Measurements from ENCODE around the gene SEC63.

DNA sequence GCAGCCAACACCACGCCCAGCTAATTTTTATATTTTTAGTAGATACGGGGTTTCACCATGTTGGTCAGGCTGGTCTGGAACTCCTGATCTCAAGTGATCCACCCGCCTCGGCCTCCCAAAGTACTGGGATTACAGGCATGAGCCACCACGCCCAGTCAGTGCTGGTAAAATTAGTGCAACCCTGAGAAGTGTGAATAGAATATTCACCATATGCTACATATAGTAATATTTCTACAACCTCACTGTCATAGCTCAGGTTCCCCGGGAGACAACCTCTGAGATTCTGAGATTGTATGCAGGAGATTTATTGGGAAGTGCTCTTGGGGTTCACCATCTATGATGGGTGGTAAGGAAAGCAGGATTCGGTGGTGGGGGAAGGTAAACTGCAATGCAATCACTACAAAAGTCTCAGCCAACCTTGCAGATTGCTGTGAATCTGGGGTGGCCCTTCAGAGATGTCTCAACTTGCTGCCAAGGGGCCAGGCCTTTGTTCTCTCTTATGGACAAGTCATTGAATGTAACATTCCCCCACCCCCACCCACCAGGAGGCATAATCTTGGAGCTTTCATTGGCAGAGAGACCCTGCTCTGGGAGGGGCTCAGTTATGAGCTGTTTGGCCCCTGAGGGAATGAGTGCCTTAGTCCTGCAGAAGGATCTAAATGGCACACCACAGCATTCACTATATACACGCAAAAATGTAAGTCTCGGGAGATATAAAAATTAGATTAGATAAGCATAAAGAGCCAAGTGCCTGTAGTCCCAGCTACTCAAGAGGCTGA, 34.0 kb upstream of the SEC63 start:
- no peak for TF ChIP-seq POLR2AphosphoS5 (IDR thresholded peaks at IDR 0.05)
- no peak for TF ChIP-seq CTCF (IDR thresholded peaks at IDR 0.05)
- TF ChIP-seq POLR2A (IDR thresholded peaks at IDR 0.05; ENCODE audit: low read depth) = no peak

Measured in esophagus muscularis mucosa (tissue), 3 donors.